DMS114 treated with DMSO at 0.1 percent for 48 hours (cell line): Measurements from ENCODE around the gene DPM1.

Source experiments
- DNase-seq: peaks from one replicate; lab custom pipeline; 2025; ENCODE audit not compliant: unreplicated experiment; lab: John Stamatoyannopoulos, UW

DPM1 gene

GRCh38 chr20:50930976-50931305 is 27.4 kb downstream of the DPM1 start:
- no peak for DNase-seq

- no peak for DNase-seq
Observed at GRCh38 chr20:50930139-50930975, 28.0 kb downstream of the DPM1 start.

- DNase-seq, result peak; percentile 98
Observed at GRCh38 chr20:50929299-50930138, 28.8 kb downstream of the DPM1 start.

- DNase-seq, result no peak
Observed at GRCh38 chr20:50928469-50928868, 29.9 kb downstream of the DPM1 start.

- DNase-seq, result no peak
Observed at GRCh38 chr20:50926530-50926929, 31.8 kb downstream of the DPM1 start.

GRCh38 chr20:50924261-50924920 is 33.9 kb downstream of the DPM1 start:
- DNase-seq, result no peak

GRCh38 chr20:50921803-50922501 is 36.4 kb downstream of the DPM1 start:
- DNase-seq, result no peak

GRCh38 chr20:50920997-50921396 is 37.3 kb downstream of the DPM1 start:
- no peak for DNase-seq

GRCh38 chr20:50919567-50919966 is 38.8 kb downstream of the DPM1 start:
- DNase-seq, result no peak

- no peak for DNase-seq
Observed at GRCh38 chr20:50918403-50918802, 39.9 kb downstream of the DPM1 start.

- no peak for DNase-seq
Observed at GRCh38 chr20:50916934-50917333, 41.4 kb downstream of the DPM1 start.

GRCh38 chr20:50916257-50916656 is 42.1 kb downstream of the DPM1 start:
- DNase-seq, result peak; percentile 41

GRCh38 chr20:50915424-50915823 is 42.9 kb downstream of the DPM1 start:
- no peak for DNase-seq

- DNase-seq, result no peak
Observed at GRCh38 chr20:50913690-50914375, 44.5 kb downstream of the DPM1 start.

GRCh38 chr20:50911716-50912115 is 46.6 kb downstream of the DPM1 start:
- no peak for DNase-seq

GRCh38 chr20:50911030-50911429 is 47.3 kb downstream of the DPM1 start:
- DNase-seq, result no peak

GRCh38 chr20:50909413-50909812 is 48.9 kb downstream of the DPM1 start:
- no peak for DNase-seq

GRCh38 chr20:50904067-50904570 is 54.2 kb downstream of the DPM1 start:
- no peak for DNase-seq

- DNase-seq, result no peak
Observed at GRCh38 chr20:50903353-50904051, 54.8 kb downstream of the DPM1 start.

GRCh38 chr20:50901301-50901700 is 57.0 kb downstream of the DPM1 start:
- no peak for DNase-seq
